NCI-H2081 (cell line): ENCODE results near the gene DYRK1A.

Experiments
- DNase-seq, 2 experiments: peaks; one replicate each; lab custom pipeline; 2025; lab: John Stamatoyannopoulos, UW

DYRK1A gene

GRCh38 chr21:37566790-37567615 lies 200.4 kb downstream of the DYRK1A start:
- DNase-seq = no peak

GRCh38 chr21:37568415-37568814 lies 201.8 kb downstream of the DYRK1A start:
- DNase-seq = no peak

- no peak for DNase-seq
Observed at GRCh38 chr21:37568916-37569315, 202.3 kb downstream of the DYRK1A start.

DNA sequence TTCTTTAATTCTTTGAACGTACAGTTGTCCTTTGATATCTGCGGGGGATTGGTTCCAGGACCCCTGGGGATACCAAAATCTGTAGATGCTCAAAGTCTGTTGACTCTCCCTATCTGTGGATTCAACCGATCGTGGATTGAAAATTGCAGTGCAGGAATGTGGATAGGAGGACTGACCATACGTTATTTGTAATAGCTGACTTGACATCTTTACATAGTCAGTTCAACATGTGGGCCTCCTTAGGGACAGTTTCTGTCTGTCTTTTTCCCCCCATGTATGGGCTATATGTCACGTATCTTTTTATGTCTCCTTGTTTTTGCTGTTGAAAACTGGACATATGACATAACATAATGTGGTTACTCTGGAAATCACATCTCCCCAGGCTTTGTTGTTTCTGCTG lies 204.9 kb downstream of the DYRK1A start:
- no peak for DNase-seq

DNA sequence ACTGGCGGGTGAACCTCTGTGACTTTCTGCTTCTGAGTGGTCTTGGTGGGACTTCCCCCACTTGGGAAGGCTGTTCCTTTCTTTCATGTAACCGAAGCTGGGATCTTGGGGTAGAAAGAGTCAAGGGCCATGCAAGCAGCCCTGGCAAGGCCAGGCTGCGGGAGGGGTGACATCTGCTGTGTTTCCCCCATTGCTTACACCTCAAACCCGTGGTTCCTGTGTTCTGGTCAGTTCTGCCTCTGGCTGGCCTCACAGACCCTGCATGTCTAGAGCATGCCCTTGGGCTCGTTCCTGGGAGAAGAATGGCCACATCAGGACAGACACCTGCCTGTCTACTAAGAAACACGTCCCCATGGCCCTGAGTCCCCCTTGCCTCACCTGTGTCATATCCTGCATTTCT lies 207.7 kb downstream of the DYRK1A start:
- no peak for DNase-seq

- no peak for DNase-seq
Observed at GRCh38 chr21:37574751-37575150, 208.2 kb downstream of the DYRK1A start.

DNA sequence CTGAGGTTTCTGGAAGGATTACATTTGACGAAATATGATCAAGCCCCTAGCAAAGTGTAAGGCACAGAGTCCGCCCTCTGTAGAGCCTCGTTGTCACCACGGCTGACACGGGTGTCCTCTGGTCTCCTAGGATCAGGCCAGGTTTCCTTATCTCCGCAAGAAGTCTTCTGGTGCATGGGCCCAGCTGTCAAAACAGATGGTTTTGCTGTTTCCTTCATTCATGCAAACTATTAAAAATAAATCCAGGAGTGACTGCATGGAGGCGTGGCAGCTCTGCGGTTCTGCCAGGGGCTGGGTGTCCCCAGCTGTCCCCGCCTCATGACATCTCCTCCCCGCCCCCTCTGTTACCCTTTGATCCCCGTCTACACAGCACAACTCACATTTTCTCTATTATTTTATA lies 209.0 kb downstream of the DYRK1A start:
- no peak for DNase-seq
